HUES64 (cell line): Measurements from ENCODE around the gene SERPINE1.

Source experiments
- H3K27ac ChIP-seq: 2 replicates; pipeline ENCODE4 v1.7.0; 2013; ENCODE audit warnings: low read depth, low read length, inconsistent platforms
- H3K27me3 ChIP-seq: 2 replicates; pipeline ENCODE4 v1.6.1; 2013; ENCODE audit warnings: mild to moderate bottlenecking, low read length; ENCODE audit not compliant: insufficient read depth
- H3K36me3 ChIP-seq: 2 replicates; pipeline ENCODE4 v1.6.1; 2013; ENCODE audit warnings: mild to moderate bottlenecking, low read length; ENCODE audit not compliant: insufficient read depth
- H3K4me1 ChIP-seq: 2 replicates; pipeline ENCODE4 v1.6.1; 2013; ENCODE audit warnings: mild to moderate bottlenecking, low read length, moderate library complexity; ENCODE audit not compliant: insufficient read depth
- H3K4me3 ChIP-seq: 2 replicates; pipeline ENCODE4 v1.5.1; 2013; ENCODE audit warnings: mild to moderate bottlenecking, low read length, moderate library complexity
- H3K9ac ChIP-seq: 2 replicates; pipeline ENCODE4 v1.6.1; 2013; ENCODE audit warnings: mild to moderate bottlenecking, low read depth, low read length
- H3K9me3 ChIP-seq: 2 replicates; pipeline ENCODE4 v1.6.1; 2013; ENCODE audit warnings: low read depth, low read length; ENCODE audit not compliant: insufficient read depth
- WGBS: fragments of 150-250, 120-280 bp; methylation state at CpG from one replicate; pipeline ENCODE4 v1.1.7; 2013; ENCODE audit warnings: missing lambda C conversion rate; 5-methylcytosine and 5-hydroxymethylcytosine counted together

The SERPINE1 gene

DNA sequence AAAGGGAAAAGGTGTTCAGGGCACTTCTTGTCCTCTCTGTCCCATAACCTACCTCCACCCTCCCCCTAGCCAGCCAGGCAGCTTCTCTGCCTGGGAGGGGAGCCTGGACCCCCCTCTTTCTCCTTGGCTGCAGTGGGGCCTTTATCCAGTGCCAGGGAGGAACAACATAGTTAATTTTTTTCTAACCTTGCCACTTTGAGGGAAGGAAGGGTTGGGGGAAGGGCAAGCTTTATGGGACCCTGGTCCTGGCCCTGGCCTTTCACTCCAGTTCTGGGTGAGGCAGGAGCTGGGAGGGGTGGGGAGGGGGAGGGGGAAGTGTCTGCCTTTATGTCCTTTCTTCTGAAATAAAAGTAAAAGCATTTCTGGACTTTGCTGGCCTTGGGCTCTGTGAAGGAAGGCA is 34.0 kb downstream of the SERPINE1 start:
- Histone ChIP-seq H3K9ac (no peak overlapping the region; the same call in 1 of the 2 replicates), H3K4me3 (no peak overlapping the region), H3K27me3 (peaks cover 13% of the 10 kb centered on the region), H3K27ac (peak overlapping the region; percentile 45; the same call in 1 of the 2 replicates), H3K36me3 (peaks cover 7% of the 10 kb centered on the region; the same call in 1 of the 2 replicates), H3K4me1 (peaks cover 49% of the 10 kb centered on the region), H3K9me3 (no peaks in the 10 kb centered on the region)

DNA sequence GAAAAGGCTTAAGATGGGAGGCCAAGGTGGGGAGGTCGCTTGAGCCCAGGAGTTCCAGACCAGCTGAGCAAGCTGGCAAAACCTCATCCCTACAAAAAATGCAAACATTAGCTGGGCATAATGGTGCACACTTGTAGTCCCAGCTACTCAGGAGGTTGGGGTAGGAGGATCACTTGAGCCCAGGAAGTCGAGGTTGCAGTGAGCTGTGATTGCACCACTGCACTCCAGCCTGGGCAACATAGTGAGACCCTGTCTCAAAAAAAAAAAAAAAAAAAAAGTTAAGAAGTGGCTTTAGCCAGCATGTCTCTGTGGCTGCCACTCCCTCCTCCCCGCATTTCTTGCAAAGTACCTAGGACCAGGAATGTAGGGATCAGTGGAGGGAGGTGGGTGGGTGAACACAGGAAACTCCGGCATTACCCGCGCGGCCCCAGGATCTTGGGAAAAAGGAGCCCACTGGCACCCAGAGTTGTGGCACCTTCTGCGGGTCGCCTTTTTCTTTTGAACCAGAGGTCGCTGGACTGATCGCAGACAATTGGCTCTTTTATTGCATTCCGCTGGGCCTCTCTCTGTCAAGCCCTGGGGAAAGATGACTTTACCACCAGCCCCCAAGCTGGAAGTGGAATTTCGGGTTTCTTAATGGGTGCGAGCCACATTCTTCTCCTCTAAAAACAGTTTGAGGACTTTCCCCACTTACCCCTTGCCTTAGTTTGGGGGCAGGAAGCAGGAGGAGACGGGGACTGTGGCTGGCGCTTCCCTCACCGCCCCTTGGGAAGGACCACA is 35.0 kb downstream of the SERPINE1 start:
- H3K9me3 ChIP-seq = no peaks in the 10 kb centered on the region
- peaks cover 42% of the 10 kb centered on the region for H3K4me1 ChIP-seq
- H3K27me3 ChIP-seq = peaks cover 13% of the 10 kb centered on the region
- 47% methylated on average over 14 of the region's 17 CpGs for whole genome bisulfite sequencing
- peak overlapping the region; percentile 69; the same call in 1 of the 2 replicates for H3K9ac ChIP-seq
- peak overlapping the region; percentile 60 for H3K4me3 ChIP-seq
- peaks cover 7% of the 10 kb centered on the region; the same call in 1 of the 2 replicates for H3K36me3 ChIP-seq
- peak overlapping the region; percentile 93 for H3K27ac ChIP-seq

DNA sequence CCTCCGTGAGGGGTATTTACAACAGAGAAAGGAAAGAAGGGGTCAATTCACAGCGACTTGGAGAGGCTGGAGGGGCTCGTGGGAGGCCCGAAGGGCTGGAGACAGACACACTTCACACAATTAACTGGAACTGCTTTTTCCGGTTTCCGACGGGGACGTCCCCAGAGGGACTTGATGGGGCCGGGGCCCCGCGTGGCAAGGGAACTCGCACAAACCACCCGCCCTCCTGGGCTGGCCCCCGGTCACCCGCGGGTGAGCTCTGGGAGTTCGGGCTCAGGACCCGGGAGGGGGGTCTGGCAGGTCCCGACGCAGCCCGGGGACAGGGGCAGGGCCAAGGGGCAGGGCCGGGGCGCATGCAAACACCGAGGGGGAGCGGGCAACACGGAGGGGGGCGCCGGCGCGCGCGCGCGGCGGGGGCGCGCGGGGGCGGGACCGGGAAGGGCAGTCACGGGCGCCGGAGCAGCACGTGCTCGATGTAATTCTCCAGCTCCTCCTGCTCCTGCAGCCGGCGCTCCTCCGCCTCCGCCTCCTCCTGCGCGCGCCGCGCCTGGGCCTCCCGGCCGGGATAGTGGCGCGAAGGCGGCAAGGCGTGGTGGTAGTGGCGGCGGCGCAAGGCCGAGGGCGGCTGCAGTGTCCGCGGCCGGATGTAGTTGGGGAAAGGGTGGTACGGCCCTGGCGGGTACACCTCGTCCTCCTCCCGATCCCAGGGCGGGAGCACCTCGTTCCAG is 35.8 kb downstream of the SERPINE1 start:
- 1% methylated on average over 73 of the region's 74 CpGs for WGBS
- Histone ChIP-seq H3K36me3 (peaks cover 1% of the 10 kb centered on the region; the same call in 1 of the 2 replicates), H3K27me3 (peaks cover 16% of the 10 kb centered on the region), H3K9ac (peak overlapping the region; percentile 79), H3K4me3 (peak overlapping the region; percentile 60), H3K27ac (peak overlapping the region; percentile 93), H3K4me1 (peaks cover 38% of the 10 kb centered on the region), H3K9me3 (no peaks in the 10 kb centered on the region)

DNA sequence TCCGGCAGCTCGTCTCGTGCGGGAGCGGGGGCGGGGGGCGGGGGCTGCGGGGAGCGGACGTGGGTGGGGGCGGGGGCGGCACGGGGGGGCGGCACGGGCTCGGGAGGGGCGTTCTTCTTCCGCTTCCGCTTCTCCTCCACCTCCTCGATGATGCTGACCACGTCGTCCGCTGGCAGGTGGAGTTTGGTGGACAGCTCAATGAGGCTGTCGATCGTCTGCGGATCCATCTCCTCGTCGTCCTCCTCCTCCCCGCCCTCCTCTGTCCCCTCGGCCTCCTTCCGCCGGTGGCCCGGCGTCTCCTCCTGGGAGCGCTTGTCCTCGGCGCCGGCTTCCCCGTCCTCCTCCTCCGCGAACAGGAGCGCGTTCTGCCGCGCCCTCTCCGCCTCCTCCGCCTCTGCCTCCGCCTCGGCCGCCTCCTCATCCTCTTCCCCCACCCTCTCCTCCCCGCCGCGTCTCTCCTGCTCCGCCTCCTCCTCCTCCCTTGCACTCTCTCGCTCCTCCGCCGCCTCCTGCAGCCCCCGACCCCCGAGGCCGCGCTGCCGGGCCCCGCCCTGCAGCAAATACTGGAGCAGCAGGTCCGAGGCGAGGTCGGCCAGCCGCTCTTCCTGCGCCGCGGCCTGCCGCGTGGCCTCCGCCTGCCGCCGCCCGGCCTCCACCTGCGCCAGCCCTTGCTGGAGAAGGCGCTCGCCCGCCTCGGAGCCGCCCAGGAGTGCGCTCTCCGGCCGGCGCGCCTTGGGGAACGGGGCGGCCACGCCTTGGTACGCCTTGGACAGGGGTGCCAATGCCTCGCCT is 36.6 kb downstream of the SERPINE1 start:
- under 1% methylated on average over 76 of the region's 92 CpGs for WGBS

DNA sequence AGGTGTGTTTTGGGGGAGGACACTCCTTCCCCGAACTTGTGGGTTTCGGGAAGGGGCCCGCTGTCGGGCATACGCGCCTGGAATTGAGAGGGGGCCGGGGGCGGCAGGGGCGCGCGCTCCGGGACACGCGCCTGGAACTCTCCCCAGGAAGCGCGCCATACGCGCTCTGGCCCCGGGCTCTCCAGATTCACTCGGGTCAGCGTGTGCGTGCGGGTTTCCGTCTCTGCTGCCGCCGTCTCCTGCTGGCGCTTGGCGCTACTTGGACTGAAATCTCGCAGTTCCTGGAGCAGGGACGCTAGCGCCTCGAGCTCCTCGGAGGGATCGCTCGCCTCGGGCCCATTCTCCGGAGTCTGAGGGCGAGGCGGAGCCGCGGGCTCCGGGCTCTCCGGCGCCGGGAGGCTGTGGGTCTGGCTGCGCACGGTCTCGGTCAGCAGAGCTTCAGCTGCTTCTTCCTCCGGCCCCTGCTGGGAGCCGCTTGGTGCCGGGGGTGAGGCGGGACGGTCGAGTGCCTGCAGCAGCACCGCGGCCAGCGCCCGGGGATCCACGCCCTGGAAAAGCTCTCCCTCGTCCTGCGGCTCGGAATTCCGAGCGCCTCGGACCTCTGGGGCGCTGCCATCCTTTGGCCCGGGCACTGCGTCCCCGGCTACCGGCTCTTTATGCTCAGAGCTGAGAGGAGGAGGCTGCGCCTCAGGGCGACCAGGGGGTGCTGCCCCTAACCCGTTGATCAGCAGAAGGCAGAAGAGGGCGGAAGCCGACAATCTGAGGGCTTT is 37.4 kb downstream of the SERPINE1 start:
- peak overlapping the region; percentile 74 for H3K4me3 ChIP-seq
- no peaks in the 10 kb centered on the region for H3K36me3 ChIP-seq
- H3K4me1 ChIP-seq = peaks cover 52% of the 10 kb centered on the region
- H3K9me3 ChIP-seq = no peaks in the 10 kb centered on the region
- peak overlapping the region; percentile 81; the same call in 1 of the 2 replicates for H3K27ac ChIP-seq
- H3K27me3 ChIP-seq = peaks cover 32% of the 10 kb centered on the region
- under 1% methylated on average over 75 of the region's 75 CpGs for WGBS
- H3K9ac ChIP-seq = peak overlapping the region; percentile 66; the same call in 1 of the 2 replicates

More for the DNA sequence above, 36.6 kb downstream of the SERPINE1 start:
- Histone ChIP-seq H3K4me3 (peak overlapping the region; percentile 74), H3K9ac (peak overlapping the region; percentile 79), H3K9me3 (no peaks in the 10 kb centered on the region), H3K36me3 (no peaks in the 10 kb centered on the region), H3K27ac (peak overlapping the region; percentile 93), H3K4me1 (peaks cover 46% of the 10 kb centered on the region), H3K27me3 (peaks cover 24% of the 10 kb centered on the region)

DNA sequence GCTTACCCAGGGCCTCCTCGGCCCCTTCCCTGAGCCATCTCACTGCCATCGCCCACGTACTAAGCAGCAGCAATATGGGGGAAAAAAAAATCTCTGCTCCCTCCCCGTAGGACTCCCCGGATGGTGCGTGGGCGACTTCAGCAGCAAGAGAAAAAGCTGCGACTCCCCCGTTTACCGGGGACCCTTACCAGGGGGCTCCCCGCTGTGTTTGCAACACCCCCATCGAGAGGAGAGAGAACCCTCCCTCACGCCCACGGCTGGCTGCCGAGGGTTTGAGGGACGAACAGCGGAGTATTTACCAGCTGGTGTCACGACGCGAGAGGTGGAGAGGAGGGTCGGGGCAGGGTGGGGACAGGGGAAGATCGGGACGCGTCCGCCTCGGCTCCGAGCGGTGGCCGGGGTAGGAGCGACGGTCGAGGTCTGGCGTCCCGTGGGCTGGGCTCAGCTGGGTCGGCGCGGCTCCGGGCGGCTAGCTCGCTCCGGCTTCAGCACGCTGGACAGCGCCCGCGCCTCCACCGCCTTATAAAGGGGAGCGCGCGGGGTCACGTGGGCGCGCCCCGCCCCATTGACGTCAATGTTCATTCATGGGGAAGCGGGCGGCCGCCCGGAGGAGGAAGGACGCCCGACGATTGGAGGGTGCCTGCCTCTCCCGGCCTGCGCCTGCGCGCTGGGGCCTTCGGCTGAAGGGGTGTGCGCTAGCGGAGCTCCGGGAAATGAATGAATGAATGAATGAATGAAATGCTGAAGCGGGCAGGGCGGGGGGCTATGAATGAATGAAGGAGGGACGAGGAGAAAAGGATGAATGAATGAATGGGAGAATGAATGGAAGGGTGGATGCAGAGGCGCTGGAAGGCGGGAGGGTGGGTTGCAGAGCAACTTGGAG is 38.4 kb downstream of the SERPINE1 start, which contains the start of gene VGF:
Gene VGF (minus strand): TSS at position 495 of the 883 bp plus-strand sequence. CDS start 726 bp downstream, outside the sequence.
- no peaks in the 10 kb centered on the region for H3K36me3 ChIP-seq
- H3K9ac ChIP-seq = peak within 1 kb of the TSS; percentile 66; the same call in 1 of the 2 replicates
- H3K9me3 ChIP-seq = no peaks in the 10 kb centered on the region
- H3K27ac ChIP-seq = peak within 1 kb of the TSS; percentile 54; the same call in 1 of the 2 replicates
- H3K27me3 ChIP-seq = peaks cover 42% of the 10 kb centered on the region
- 1% methylated on average over 74 of the region's 74 CpGs for WGBS
- peak within 1 kb of the TSS; percentile 74 for H3K4me3 ChIP-seq
- H3K4me1 ChIP-seq = peaks cover 52% of the 10 kb centered on the region

DNA sequence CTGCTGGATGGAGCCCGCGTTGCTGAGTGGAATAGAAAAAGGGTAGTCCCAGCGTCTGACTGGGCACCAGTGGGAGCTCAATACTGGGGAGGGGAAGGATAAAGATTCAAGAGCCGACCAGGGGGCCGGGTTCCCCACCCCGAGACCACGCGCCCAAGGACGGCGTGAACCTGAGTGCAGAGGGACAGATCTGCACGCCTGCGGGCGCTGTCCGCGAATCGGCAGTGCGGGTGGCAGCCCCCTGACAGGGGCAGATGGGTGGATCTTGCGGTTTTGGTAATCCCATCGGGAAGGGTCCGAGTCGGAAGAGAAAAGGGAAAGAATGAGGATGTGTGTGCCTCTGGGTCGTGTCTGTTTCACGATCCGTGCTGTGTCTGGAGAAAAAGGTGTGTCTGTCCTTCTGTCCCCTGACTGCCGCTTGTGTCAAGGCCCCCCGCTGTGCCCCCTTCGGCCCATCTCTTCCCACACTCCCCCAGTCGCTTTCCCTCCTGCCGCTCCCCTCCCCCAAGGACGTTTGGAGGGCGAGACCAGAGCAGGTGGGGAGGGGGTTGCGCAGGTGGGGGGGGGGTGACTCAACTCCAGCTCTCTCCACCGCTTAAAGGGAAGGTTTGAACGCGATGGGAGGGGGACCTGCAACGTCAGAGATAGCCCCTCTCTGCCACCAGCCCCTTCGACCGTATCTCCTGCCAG is 39.2 kb downstream of the SERPINE1 start:
- Histone ChIP-seq H3K36me3 (no peaks in the 10 kb centered on the region), H3K27me3 (peaks cover 50% of the 10 kb centered on the region), H3K4me3 (peak overlapping the region; percentile 53), H3K27ac (peak overlapping the region; percentile 54; the same call in 1 of the 2 replicates), H3K9me3 (no peaks in the 10 kb centered on the region), H3K4me1 (peaks cover 51% of the 10 kb centered on the region), H3K9ac (no peak overlapping the region)
- under 1% methylated on average over 25 of the region's 38 CpGs for WGBS

DNA sequence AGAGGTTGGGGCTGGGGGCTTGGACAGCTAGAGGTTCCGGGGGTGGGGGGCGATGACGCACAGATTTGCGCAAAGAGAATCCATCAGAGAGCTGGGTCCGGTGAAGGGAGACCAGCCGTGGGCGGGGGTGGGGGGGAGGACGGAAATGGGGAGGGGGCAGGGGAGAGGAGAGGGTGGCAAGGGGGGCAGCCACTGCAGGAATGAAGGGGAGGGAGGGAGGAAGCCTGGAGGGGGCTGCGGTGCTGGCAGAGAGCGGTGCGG is 39.7 kb downstream of the SERPINE1 start:
- no peaks in the 10 kb centered on the region for H3K9me3 ChIP-seq
- peak overlapping the region; percentile 53 for H3K4me3 ChIP-seq
- peaks cover 49% of the 10 kb centered on the region for H3K4me1 ChIP-seq
- no peak overlapping the region for H3K9ac ChIP-seq
- WGBS = under 1% methylated on average over 11 of the region's 11 CpGs
- peaks cover 55% of the 10 kb centered on the region for H3K27me3 ChIP-seq
- no peaks in the 10 kb centered on the region for H3K36me3 ChIP-seq
- peak overlapping the region; percentile 73; the same call in 1 of the 2 replicates for H3K27ac ChIP-seq

DNA sequence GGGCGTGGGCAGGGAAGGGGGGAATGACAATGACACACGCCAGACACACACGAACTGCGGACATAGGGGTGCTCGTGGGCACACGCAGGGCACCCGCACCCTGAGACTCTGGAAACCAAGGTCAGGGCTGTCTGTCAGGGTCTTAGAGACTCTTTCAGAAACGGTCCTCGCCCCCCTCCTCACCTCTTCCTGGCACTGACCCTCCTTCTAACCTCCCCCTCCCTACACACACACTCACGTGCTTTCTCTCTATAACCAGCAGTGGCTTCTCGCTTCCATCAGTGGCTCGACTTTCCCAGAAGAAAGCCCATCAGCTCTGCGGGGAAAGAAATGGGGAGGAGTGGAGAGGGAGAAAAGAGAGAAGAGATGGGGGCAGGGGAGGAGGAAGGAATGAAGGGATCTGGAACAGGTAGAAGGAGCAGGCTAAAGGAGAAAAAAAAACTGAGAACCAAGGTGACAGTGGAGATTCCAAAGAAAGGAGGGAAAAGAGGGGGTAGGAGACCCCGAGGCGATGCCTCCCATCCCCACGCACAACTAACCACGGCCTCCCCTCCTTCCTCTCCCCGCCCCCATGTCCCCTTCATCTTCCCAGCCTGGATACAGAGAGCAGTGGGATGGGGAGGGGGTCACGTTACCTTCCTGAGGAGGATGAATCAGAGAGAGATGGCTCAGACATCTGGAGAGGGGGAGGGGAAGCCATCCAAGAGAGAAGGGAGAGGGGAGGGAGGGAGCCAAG is 40.2 kb downstream of the SERPINE1 start:
- Histone ChIP-seq H3K27ac (peak overlapping the region; percentile 73), H3K36me3 (no peaks in the 10 kb centered on the region), H3K4me3 (peak overlapping the region; percentile 43), H3K9ac (no peak overlapping the region), H3K27me3 (peaks cover 60% of the 10 kb centered on the region), H3K9me3 (no peaks in the 10 kb centered on the region), H3K4me1 (peaks cover 45% of the 10 kb centered on the region)
- under 1% methylated on average over 14 of the region's 19 CpGs for WGBS
